ENCODE measurements around the gene HSPH1. TPM values are rescaled to one million over a fixed set of nuclear protein-coding genes. Genes with fewer than 3 reads are reported as not detected.
A peak's percentile ranks its signal among the peaks of the same experiment; 100 is the strongest.

HSPH1 gene
- total RNA-seq, 1 donor from 2014 or later: 94.9 TPM

DNA sequence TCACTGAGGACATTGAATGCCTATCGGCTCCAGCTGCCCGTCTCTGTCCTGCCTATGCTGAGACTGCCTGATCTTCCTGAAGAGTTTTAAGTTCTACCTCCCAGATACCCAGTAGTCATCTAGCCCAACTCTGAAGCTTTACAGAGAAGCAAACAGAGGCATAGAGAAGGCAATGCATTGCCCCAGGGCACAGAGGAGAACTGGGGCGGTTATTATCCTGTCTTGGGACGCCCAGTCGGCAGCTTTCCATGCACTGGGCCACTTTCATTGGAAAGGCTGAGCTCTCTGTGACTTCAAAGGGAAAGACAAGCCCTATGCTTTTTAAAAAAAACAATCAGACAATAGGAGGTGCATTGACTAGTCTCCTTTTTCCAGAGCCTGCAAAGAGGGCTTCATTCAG lies 71.6 kb downstream of the HSPH1 start:
- Histone ChIP-seq H3F3A (ENCODE audit: low read depth) (no peaks in the 10 kb centered on the region), H3K36me3 (no peaks in the 10 kb centered on the region), H3K9me3 (ENCODE audit: low read depth) (no peaks in the 10 kb centered on the region), H3K9ac (no peak overlapping the region), H3K27me3 (no peaks in the 10 kb centered on the region), H3K4me3 (no peak overlapping the region), H4K20me1 (ENCODE audit: low read depth) (no peaks in the 10 kb centered on the region), H3K4me1 (peaks cover 5% of the 10 kb centered on the region), H3K4me2 (peak overlapping the region; percentile 6), H3K27ac (no peak overlapping the region), H2AFZ (replicated peaks) (no peak overlapping the region), H3K79me2 (ENCODE audit: low read depth) (no peaks in the 10 kb centered on the region)
- TF ChIP-seq, protein P1, sequence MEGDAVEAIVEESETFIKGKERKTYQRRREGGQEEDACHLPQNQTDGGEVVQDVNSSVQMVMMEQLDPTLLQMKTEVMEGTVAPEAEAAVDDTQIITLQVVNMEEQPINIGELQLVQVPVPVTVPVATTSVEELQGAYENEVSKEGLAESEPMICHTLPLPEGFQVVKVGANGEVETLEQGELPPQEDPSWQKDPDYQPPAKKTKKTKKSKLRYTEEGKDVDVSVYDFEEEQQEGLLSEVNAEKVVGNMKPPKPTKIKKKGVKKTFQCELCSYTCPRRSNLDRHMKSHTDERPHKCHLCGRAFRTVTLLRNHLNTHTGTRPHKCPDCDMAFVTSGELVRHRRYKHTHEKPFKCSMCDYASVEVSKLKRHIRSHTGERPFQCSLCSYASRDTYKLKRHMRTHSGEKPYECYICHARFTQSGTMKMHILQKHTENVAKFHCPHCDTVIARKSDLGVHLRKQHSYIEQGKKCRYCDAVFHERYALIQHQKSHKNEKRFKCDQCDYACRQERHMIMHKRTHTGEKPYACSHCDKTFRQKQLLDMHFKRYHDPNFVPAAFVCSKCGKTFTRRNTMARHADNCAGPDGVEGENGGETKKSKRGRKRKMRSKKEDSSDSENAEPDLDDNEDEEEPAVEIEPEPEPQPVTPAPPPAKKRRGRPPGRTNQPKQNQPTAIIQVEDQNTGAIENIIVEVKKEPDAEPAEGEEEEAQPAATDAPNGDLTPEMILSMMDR (IDR thresholded peaks at IDR 0.05): no peak
- TF ChIP-seq EZH2 (IDR thresholded peaks at IDR 0.05): no peak
- TF ChIP-seq EZH2phosphoT487 (IDR thresholded peaks at IDR 0.05): no peak
- peak overlapping the region; percentile 37 for H3K27ac Mint-ChIP-seq
- no peaks in the 10 kb centered on the region for H3K36me3 Mint-ChIP-seq
- no peak for DNase-seq (ENCODE audit: low spot score)
- H3K4me1 Mint-ChIP-seq: peaks cover 31% of the 10 kb centered on the region
- no peak overlapping the region for H3K4me3 Mint-ChIP-seq
- H3K27me3 Mint-ChIP-seq (ENCODE audit: insufficient read depth, low read depth): peaks cover 17% of the 10 kb centered on the region
- no peaks in the 10 kb centered on the region for H3K9me3 Mint-ChIP-seq

GRCh38 chr13:31089649-31090048 lies 72.1 kb downstream of the HSPH1 start:
- no peak overlapping the region for H3K27ac Mint-ChIP-seq
- Histone ChIP-seq H3K79me2 (ENCODE audit: low read depth) (no peaks in the 10 kb centered on the region), H3F3A (ENCODE audit: low read depth) (no peaks in the 10 kb centered on the region), H2AFZ (replicated peaks) (no peak overlapping the region), H3K4me3 (no peak overlapping the region), H3K27me3 (no peaks in the 10 kb centered on the region), H4K20me1 (ENCODE audit: low read depth) (no peaks in the 10 kb centered on the region), H3K27ac (no peak overlapping the region), H3K9ac (no peak overlapping the region), H3K4me1 (peaks cover 5% of the 10 kb centered on the region), H3K9me3 (ENCODE audit: low read depth) (no peaks in the 10 kb centered on the region), H3K4me2 (no peak overlapping the region), H3K36me3 (no peaks in the 10 kb centered on the region)
- peaks cover 31% of the 10 kb centered on the region for H3K4me1 Mint-ChIP-seq
- TF ChIP-seq, protein P1 (IDR thresholded peaks at IDR 0.05): no peak
- TF ChIP-seq EZH2 (IDR thresholded peaks at IDR 0.05) (no peak), EZH2phosphoT487 (IDR thresholded peaks at IDR 0.05) (no peak)
- no peaks in the 10 kb centered on the region for H3K9me3 Mint-ChIP-seq
- no peak for DNase-seq (ENCODE audit: low spot score)
- no peak overlapping the region for H3K4me3 Mint-ChIP-seq
- H3K36me3 Mint-ChIP-seq: no peaks in the 10 kb centered on the region
- H3K27me3 Mint-ChIP-seq (ENCODE audit: insufficient read depth, low read depth): peaks cover 17% of the 10 kb centered on the region

- peaks cover 17% of the 10 kb centered on the region for H3K27me3 Mint-ChIP-seq (ENCODE audit: insufficient read depth, low read depth)
- H3K9ac ChIP-seq: no peak overlapping the region
- no peaks in the 10 kb centered on the region for H3K36me3 ChIP-seq
- H3F3A ChIP-seq (ENCODE audit: low read depth): no peaks in the 10 kb centered on the region
- no peak overlapping the region for H3K4me2 ChIP-seq
- TF ChIP-seq EZH2phosphoT487 (IDR thresholded peaks at IDR 0.05): no peak
- TF ChIP-seq, protein P1 (IDR thresholded peaks at IDR 0.05): no peak
- TF ChIP-seq EZH2 (IDR thresholded peaks at IDR 0.05): no peak
- H3K27me3 ChIP-seq: no peaks in the 10 kb centered on the region
- no peak overlapping the region for H3K4me3 ChIP-seq
- H2AFZ ChIP-seq (replicated peaks): no peak overlapping the region
- DNase-seq (ENCODE audit: low spot score): no peak
- H3K4me1 ChIP-seq: peaks cover 5% of the 10 kb centered on the region
- no peak overlapping the region for H3K27ac ChIP-seq
- H3K79me2 ChIP-seq (ENCODE audit: low read depth): no peaks in the 10 kb centered on the region
- H4K20me1 ChIP-seq (ENCODE audit: low read depth): no peaks in the 10 kb centered on the region
- H3K4me3 Mint-ChIP-seq: no peak overlapping the region
- H3K9me3 ChIP-seq (ENCODE audit: low read depth): no peaks in the 10 kb centered on the region
- H3K27ac Mint-ChIP-seq: no peak overlapping the region
- no peaks in the 10 kb centered on the region for H3K9me3 Mint-ChIP-seq
- H3K36me3 Mint-ChIP-seq: no peaks in the 10 kb centered on the region
- H3K4me1 Mint-ChIP-seq: peaks cover 31% of the 10 kb centered on the region
Observed at GRCh38 chr13:31088826-31089420, 72.8 kb downstream of the HSPH1 start.

Other genes with a start within 250 kb of the HSPH1 start
- gene TEX26, start 229.2 kb downstream of the HSPH1 start, total RNA-seq (ENCODE audit: low replicate concordance): not detected in 2 replicates
- 11.0 and 16.9 TPM in 2 replicates for gene B3GLCT, start 38.1 kb upstream of the HSPH1 start, total RNA-seq (ENCODE audit: low replicate concordance)

Data from neural progenitor cell (in vitro differentiated cells).